SU-DHL-6 (cell line): ENCODE data around the gene SEC63.
"Not testable (repeated sequence)": the region's sequence is repeated elsewhere in the genome, so short reads cannot be mapped to it uniquely, and the experiment has no call there.

ENCODE experiments used
- H2AFZ ChIP-seq: fragments of 200-600 bp; sonication (generic); 2 replicates; pipeline ENCODE4 v1.6.1; 2014; ENCODE audit warnings: low read depth, mild to moderate bottlenecking, moderate library complexity, mixed read lengths, antibody characterized with exemption, low read length; ENCODE audit not compliant: severe bottlenecking
- H3F3A ChIP-seq: fragments of 200-600 bp; shearing (Covaris generic); 2 replicates; pipeline ENCODE4 v1.6.0; 2016; ENCODE audit warnings: antibody characterized with exemption, mild to moderate bottlenecking; ENCODE audit not compliant: insufficient read depth
- H3K27ac ChIP-seq: fragments of 200-600 bp; sonication (generic); 2 replicates; pipeline ENCODE4 v1.5.1; 2016; ENCODE audit warnings: low read depth, mild to moderate bottlenecking, low read length, moderate library complexity, mixed read lengths
- H3K27me3 ChIP-seq: fragments of 200-600 bp; sonication (generic), shearing (Covaris generic); 2 replicates; pipeline ENCODE4 v1.6.0; 2014; ENCODE audit warnings: mild to moderate bottlenecking, low read length
- H3K36me3 ChIP-seq: fragments of 200-600 bp; sonication (generic); 2 replicates; pipeline ENCODE4 v1.6.1; 2014; ENCODE audit warnings: mild to moderate bottlenecking, low read length, mixed read lengths
- H3K4me2 ChIP-seq: fragments of 300-600, 200-600 bp; shearing (Covaris generic), sonication (generic); 2 replicates; pipeline ENCODE4 v1.6.0; 2014; ENCODE audit warnings: low read length, low read depth, mild to moderate bottlenecking; ENCODE audit not compliant: poor library complexity, severe bottlenecking
- H3K4me3 ChIP-seq: fragments of 200-600 bp; sonication (generic); 2 replicates; pipeline ENCODE4 v1.5.1; 2014; ENCODE audit warnings: antibody characterized with exemption, low read length, mild to moderate bottlenecking, mixed read lengths; ENCODE audit not compliant: insufficient read depth, poor library complexity, severe bottlenecking
- H3K79me2 ChIP-seq: fragments of 200-600 bp; sonication (generic); 2 replicates; pipeline ENCODE4 v1.6.1; 2014; ENCODE audit warnings: mild to moderate bottlenecking, low read length, moderate library complexity; ENCODE audit not compliant: insufficient read depth
- H3K9ac ChIP-seq: fragments of 200-600 bp; sonication (generic); 2 replicates; pipeline ENCODE4 v1.7.0; 2014; ENCODE audit warnings: mild to moderate bottlenecking, low read length
- H3K9me2 ChIP-seq: fragments of 200-600 bp; sonication (generic); replicated peaks from 2 replicates; pipeline ENCODE4 v1.6.1; 2014; ENCODE audit warnings: low read length; ENCODE audit not compliant: insufficient read depth
- H3K9me3 ChIP-seq: fragments of 200-600 bp; sonication (generic); 2 replicates; pipeline ENCODE4 v1.6.1; 2014; ENCODE audit warnings: low read length, mixed read lengths; ENCODE audit not compliant: insufficient read depth
- H4K20me1 ChIP-seq: fragments of 200-600 bp; sonication (generic); 2 replicates; pipeline ENCODE4 v1.6.1; 2014; ENCODE audit warnings: low read depth, mild to moderate bottlenecking, antibody characterized with exemption, low read length, moderate library complexity, mixed read lengths
- CTCF ChIP-seq: fragments of 200-600 bp; sonication (generic); IDR thresholded peaks from one replicate; pipeline ENCODE4 v1.5.1; 2017; ENCODE audit warnings: antibody characterized with exemption, mild to moderate bottlenecking, low read length, moderate library complexity; ENCODE audit not compliant: insufficient read depth, poor library complexity, severe bottlenecking
- EZH2phosphoT487 ChIP-seq: fragments of 200-600 bp; sonication (generic), shearing (Covaris generic); conservative IDR thresholded peaks from 2 replicates; pipeline ENCODE4 v1.6.1; 2018; ENCODE audit warnings: mild to moderate bottlenecking, antibody characterized with exemption, low read length, moderate library complexity, mixed read lengths

SEC63 gene

GRCh38 chr6:107917451-107918375, 40.3 kb downstream of the SEC63 start:
- H3K36me3 ChIP-seq = peaks cover 50% of the 10 kb centered on the region
- TF ChIP-seq EZH2phosphoT487 = no peak
- TF ChIP-seq CTCF = no peak
- no peaks in the 10 kb centered on the region for H3K79me2 ChIP-seq
- no peaks in the 10 kb centered on the region for H4K20me1 ChIP-seq
- no peaks in the 10 kb centered on the region for H3K9me2 ChIP-seq
- no peaks in the 10 kb centered on the region for H3K27me3 ChIP-seq
- no peaks in the 10 kb centered on the region for H3K9me3 ChIP-seq
- H3K4me3 ChIP-seq = no peak overlapping the region
- H2AFZ ChIP-seq = no peak overlapping the region
- H3K9ac ChIP-seq = no peak overlapping the region
- no peak overlapping the region for H3K27ac ChIP-seq
- H3F3A ChIP-seq = no peaks in the 10 kb centered on the region
- H3K4me2 ChIP-seq = no peak overlapping the region

GRCh38 chr6:107916961-107917360, 41.0 kb downstream of the SEC63 start:
- not testable (repeated sequence) for H3K9ac ChIP-seq, H3K27me3 ChIP-seq, H3F3A ChIP-seq, H3K4me2 ChIP-seq, H3K79me2 ChIP-seq, H4K20me1 ChIP-seq, H3K9me3 ChIP-seq, H3K9me2 ChIP-seq, H3K4me3 ChIP-seq, H3K27ac ChIP-seq, H2AFZ ChIP-seq
- peaks cover 53% of the 10 kb centered on the region for H3K36me3 ChIP-seq

- Histone ChIP-seq H3K27me3 (no peaks in the 10 kb centered on the region), H3K27ac (no peak overlapping the region), H3K79me2 (no peaks in the 10 kb centered on the region), H2AFZ (no peak overlapping the region), H3K9ac (no peak overlapping the region), H3K9me2 (no peaks in the 10 kb centered on the region), H3K4me3 (no peak overlapping the region), H4K20me1 (0 out of 2 replicates have a peak, but pooled peaks cover 4% of the 10 kb centered on the region), H3K9me3 (no peaks in the 10 kb centered on the region), H3F3A (no peaks in the 10 kb centered on the region), H3K4me2 (no peak overlapping the region), H3K36me3 (peaks cover 56% of the 10 kb centered on the region)
- no peak for TF ChIP-seq CTCF
- no peak for TF ChIP-seq EZH2phosphoT487
These were observed 46.3 kb downstream of the SEC63 start for GRCh38 chr6:107911692-107912091.

- Histone ChIP-seq H3K4me2 (no peak overlapping the region), H3K27ac (no peak overlapping the region), H3K27me3 (no peaks in the 10 kb centered on the region), H3K36me3 (peaks cover 40% of the 10 kb centered on the region), H3K9ac (no peak overlapping the region), H3K79me2 (no peaks in the 10 kb centered on the region), H3F3A (no peaks in the 10 kb centered on the region), H2AFZ (no peak overlapping the region), H4K20me1 (0 out of 2 replicates have a peak, but pooled peaks cover 3% of the 10 kb centered on the region), H3K9me3 (no peaks in the 10 kb centered on the region), H3K9me2 (no peaks in the 10 kb centered on the region), H3K4me3 (no peak overlapping the region)
- TF ChIP-seq EZH2phosphoT487 (no peak), CTCF (no peak)
These were observed 63.1 kb downstream of the SEC63 start for GRCh38 chr6:107894809-107895396.

DNA sequence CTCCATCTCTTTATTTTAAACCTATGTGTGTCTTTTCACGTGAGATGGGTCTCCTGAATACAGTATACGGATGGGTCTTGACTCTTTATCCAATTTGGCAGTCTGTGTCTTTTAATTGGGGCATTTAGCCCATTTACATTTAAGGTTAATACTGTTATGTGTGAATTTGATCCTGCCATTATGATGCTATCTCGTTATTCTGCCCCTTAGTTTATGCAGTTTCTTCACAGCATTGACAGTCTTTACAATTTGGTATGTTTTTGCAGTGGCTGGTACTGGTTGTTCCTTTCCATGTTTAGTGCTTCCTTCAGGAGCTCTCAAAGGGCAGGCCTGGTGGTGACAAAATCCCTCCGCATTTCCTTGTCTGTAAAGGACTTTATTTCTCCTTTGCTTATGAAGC, 67.6 kb downstream of the SEC63 start:
- not testable (repeated sequence) for H3K9me2 ChIP-seq, H3K27me3 ChIP-seq, H3F3A ChIP-seq, H4K20me1 ChIP-seq, H3K9ac ChIP-seq, H3K4me3 ChIP-seq, H3K79me2 ChIP-seq, H3K4me2 ChIP-seq, H2AFZ ChIP-seq, H3K27ac ChIP-seq, H3K9me3 ChIP-seq
- peaks cover 34% of the 10 kb centered on the region for H3K36me3 ChIP-seq
